Brain microvascular endothelial cell (primary cell): ENCODE results near the gene WSCD1.

Experiments
- DNase-seq: peaks from one replicate; pipeline ENCODE4 v3.0.0-alpha.2; 2020
- H3K27ac ChIP-seq: fragments of 250-450 bp; sonication (Bioruptor Pico); 2 replicates; pipeline ENCODE4 v1.5.1; 2020; ENCODE audit warnings: mild to moderate bottlenecking, moderate library complexity
- H3K27me3 ChIP-seq: fragments of 250-450 bp; sonication (Bioruptor Pico); replicated peaks from 2 replicates; pipeline ENCODE4 v1.5.1; 2020; ENCODE audit warnings: mild to moderate bottlenecking
- H3K36me3 ChIP-seq: fragments of 250-450 bp; sonication (Bioruptor Pico); replicated peaks from 2 replicates; pipeline ENCODE4 v1.5.1; 2020; ENCODE audit warnings: mild to moderate bottlenecking
- H3K4me3 ChIP-seq: 2 replicates; pipeline ENCODE4 v1.5.1; 2011; ENCODE audit warnings: low read depth, mild to moderate bottlenecking, control low read depth, low read length, moderate library complexity
- in situ Hi-C: cut with HindIII; loops from 2 replicates; pipeline ENCODE4 v1.10.0; 2017; ENCODE audit warnings: low sequenced_read_pairs, low pct_ligation_motif_present
- TF ChIP-seq, protein P1 (sequence below): IDR thresholded peaks from 2 replicates; pipeline ENCODE4 v1.5.1; 2011; ENCODE audit warnings: low read depth, mild to moderate bottlenecking, moderate library complexity, low read length, control low read depth, inconsistent platforms; ENCODE audit errors: missing control alignments

The WSCD1 gene

DNA sequence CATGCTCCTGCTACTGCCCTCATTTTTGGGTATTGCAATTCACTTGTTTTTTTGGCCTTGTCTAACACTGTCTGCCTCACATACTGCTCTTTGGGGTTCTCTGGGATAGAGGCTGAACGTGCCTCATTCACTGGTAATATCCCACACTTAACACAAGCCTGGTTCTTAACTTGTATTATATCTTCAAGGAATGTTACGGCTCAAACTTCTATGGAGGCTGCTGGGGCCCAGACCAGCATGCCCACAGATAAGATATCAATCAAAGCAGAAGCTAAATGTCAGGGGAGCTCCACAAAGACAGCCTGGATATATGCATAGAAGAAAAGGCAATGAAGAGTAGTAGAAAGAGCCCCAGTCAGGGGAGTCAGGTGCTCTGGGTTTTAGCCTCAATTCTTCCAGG, 103.5 kb downstream of the WSCD1 start:
- in situ Hi-C loops, result no loop called here
- TF ChIP-seq, protein P1, sequence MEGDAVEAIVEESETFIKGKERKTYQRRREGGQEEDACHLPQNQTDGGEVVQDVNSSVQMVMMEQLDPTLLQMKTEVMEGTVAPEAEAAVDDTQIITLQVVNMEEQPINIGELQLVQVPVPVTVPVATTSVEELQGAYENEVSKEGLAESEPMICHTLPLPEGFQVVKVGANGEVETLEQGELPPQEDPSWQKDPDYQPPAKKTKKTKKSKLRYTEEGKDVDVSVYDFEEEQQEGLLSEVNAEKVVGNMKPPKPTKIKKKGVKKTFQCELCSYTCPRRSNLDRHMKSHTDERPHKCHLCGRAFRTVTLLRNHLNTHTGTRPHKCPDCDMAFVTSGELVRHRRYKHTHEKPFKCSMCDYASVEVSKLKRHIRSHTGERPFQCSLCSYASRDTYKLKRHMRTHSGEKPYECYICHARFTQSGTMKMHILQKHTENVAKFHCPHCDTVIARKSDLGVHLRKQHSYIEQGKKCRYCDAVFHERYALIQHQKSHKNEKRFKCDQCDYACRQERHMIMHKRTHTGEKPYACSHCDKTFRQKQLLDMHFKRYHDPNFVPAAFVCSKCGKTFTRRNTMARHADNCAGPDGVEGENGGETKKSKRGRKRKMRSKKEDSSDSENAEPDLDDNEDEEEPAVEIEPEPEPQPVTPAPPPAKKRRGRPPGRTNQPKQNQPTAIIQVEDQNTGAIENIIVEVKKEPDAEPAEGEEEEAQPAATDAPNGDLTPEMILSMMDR, result no peak
- H3K27me3 ChIP-seq, result no peaks in the 10 kb centered on the region
- no peak for DNase-seq
- no peak overlapping the region for H3K4me3 ChIP-seq
- H3K27ac ChIP-seq, result no peak overlapping the region
- H3K36me3 ChIP-seq, result no peaks in the 10 kb centered on the region
